ENCODE results near the gene LRRC41. TPM values are rescaled to one million over a fixed set of nuclear protein-coding genes. Genes with fewer than 3 reads are reported as not detected.
"Not testable (repeated sequence)": the region's sequence is repeated elsewhere in the genome, so short reads cannot be mapped to it uniquely, and the experiment has no call there.

LRRC41 gene
- total RNA-seq, 1 experiment from 2014 or later: 47.5 TPM

- CTCF ChIA-PET: no interaction called here
- H3K36me3 Mint-ChIP-seq (ENCODE audit: insufficient read depth, unreplicated experiment): peaks cover 13% of the 10 kb centered on the region
- no peak overlapping the region for H3K4me3 Mint-ChIP-seq (ENCODE audit: low read depth, unreplicated experiment)
- DNase-seq: no peak
- TF ChIP-seq CTCF (IDR thresholded peaks at IDR 0.05; ENCODE audit: unreplicated experiment): no peak
- no peaks in the 10 kb centered on the region for H3K27me3 Mint-ChIP-seq (ENCODE audit: unreplicated experiment)
- intact Hi-C loops (cut with micrococcal nuclease; ENCODE audit: unreplicated experiment): no loop called here
- no peak overlapping the region for H3K27ac Mint-ChIP-seq (ENCODE audit: unreplicated experiment)
- BruUV-seq (replicated peaks): no TSS peak
- no peaks in the 10 kb centered on the region for H3K9me3 Mint-ChIP-seq (ENCODE audit: low read depth, unreplicated experiment)
- no peaks in the 10 kb centered on the region for H3K4me1 Mint-ChIP-seq (ENCODE audit: low read depth, unreplicated experiment)
Measured at GRCh38 chr1:46242918-46243317, 60.5 kb downstream of the LRRC41 start.

GRCh38 chr1:46241733-46242132 is 61.7 kb downstream of the LRRC41 start:
- H3K27me3 Mint-ChIP-seq (ENCODE audit: unreplicated experiment); H3K4me1 Mint-ChIP-seq (ENCODE audit: low read depth, unreplicated experiment); CTCF ChIA-PET; DNase-seq; intact Hi-C loops (cut with micrococcal nuclease; ENCODE audit: unreplicated experiment); H3K4me3 Mint-ChIP-seq (ENCODE audit: low read depth, unreplicated experiment); H3K27ac Mint-ChIP-seq (ENCODE audit: unreplicated experiment); H3K9me3 Mint-ChIP-seq (ENCODE audit: low read depth, unreplicated experiment); BruUV-seq (replicated peaks); H3K36me3 Mint-ChIP-seq (ENCODE audit: insufficient read depth, unreplicated experiment): not testable (repeated sequence)

DNA sequence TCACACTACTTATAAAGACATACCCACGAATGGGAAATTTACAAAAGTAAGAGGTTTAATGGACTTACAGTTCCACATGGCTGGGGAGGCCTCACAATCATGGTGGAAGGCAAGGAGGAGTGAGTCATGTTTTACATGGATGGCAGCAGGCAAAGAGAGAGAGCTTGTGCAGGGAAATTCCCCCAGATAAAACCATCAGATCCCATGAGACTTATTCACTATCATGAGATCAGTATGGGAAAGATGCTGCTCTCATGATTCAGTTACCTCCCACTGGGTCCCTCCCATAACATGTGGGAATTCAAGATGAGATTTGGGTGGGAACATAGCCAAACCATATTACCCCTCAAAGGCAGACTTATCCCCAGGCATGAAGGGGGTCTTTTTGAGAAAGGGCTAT is 64.6 kb downstream of the LRRC41 start:
- H3K4me1 Mint-ChIP-seq (ENCODE audit: low read depth, unreplicated experiment); CTCF ChIA-PET; H3K9me3 Mint-ChIP-seq (ENCODE audit: low read depth, unreplicated experiment); H3K36me3 Mint-ChIP-seq (ENCODE audit: insufficient read depth, unreplicated experiment); intact Hi-C loops (cut with micrococcal nuclease; ENCODE audit: unreplicated experiment); H3K27ac Mint-ChIP-seq (ENCODE audit: unreplicated experiment); H3K27me3 Mint-ChIP-seq (ENCODE audit: unreplicated experiment); DNase-seq; BruUV-seq (replicated peaks); H3K4me3 Mint-ChIP-seq (ENCODE audit: low read depth, unreplicated experiment): not testable (repeated sequence)

DNA sequence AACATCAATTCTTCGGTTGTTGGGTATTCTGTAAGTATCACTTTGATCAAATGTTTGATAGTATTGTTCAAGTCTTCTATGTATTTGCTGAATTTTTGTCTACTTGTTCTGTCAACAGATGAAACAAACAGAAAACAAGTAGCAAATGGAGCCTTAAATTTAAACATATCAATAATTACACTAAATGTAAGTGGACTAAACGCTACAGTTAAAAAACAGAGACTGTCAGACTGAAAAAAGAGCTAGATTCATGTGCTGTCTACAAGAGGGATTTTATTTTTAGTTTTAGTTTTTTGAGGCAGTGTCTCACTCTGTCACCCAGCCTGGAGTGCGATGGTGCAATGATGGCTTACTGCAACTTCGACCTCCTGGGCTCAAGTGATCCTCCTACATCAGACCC is 66.5 kb downstream of the LRRC41 start:
- no peaks in the 10 kb centered on the region for H3K9me3 Mint-ChIP-seq (ENCODE audit: low read depth, unreplicated experiment)
- H3K27ac Mint-ChIP-seq (ENCODE audit: unreplicated experiment): no peak overlapping the region
- BruUV-seq (replicated peaks): no TSS peak
- no peaks in the 10 kb centered on the region for H3K27me3 Mint-ChIP-seq (ENCODE audit: unreplicated experiment)
- H3K4me3 Mint-ChIP-seq (ENCODE audit: low read depth, unreplicated experiment): no peak overlapping the region
- no peaks in the 10 kb centered on the region for H3K36me3 Mint-ChIP-seq (ENCODE audit: insufficient read depth, unreplicated experiment)
- H3K4me1 Mint-ChIP-seq (ENCODE audit: low read depth, unreplicated experiment): no peaks in the 10 kb centered on the region
- CTCF ChIA-PET: no interaction called here
- intact Hi-C loops (cut with micrococcal nuclease; ENCODE audit: unreplicated experiment): no loop called here
- TF ChIP-seq CTCF (IDR thresholded peaks at IDR 0.05; ENCODE audit: unreplicated experiment): no peak
- no peak for DNase-seq

DNA sequence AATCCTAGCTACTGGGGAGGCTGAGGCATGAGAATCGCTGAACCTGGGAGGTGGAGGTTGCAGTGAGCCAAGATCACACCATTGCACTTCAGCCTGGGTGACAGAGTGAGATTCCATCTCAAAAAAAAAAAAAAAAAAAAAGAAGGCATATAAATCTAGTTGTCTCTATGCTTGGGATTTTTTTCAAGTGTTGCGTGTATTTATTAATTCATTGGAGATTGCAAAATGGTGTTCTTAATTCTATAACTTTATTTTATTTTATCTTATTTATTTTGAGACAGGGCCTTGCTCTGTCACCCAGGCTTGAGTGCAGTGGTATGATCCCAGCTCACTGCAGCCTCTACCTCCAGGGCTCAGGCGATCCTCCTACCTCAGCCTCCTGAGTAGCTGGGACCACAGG is 72.2 kb downstream of the LRRC41 start:
- H3K4me1 Mint-ChIP-seq (ENCODE audit: low read depth, unreplicated experiment); DNase-seq; intact Hi-C loops (cut with micrococcal nuclease; ENCODE audit: unreplicated experiment); H3K36me3 Mint-ChIP-seq (ENCODE audit: insufficient read depth, unreplicated experiment); H3K27ac Mint-ChIP-seq (ENCODE audit: unreplicated experiment); BruUV-seq (replicated peaks); H3K27me3 Mint-ChIP-seq (ENCODE audit: unreplicated experiment); H3K4me3 Mint-ChIP-seq (ENCODE audit: low read depth, unreplicated experiment); H3K9me3 Mint-ChIP-seq (ENCODE audit: low read depth, unreplicated experiment): not testable (repeated sequence)
- CTCF ChIA-PET: interaction anchor here (0.7 to 1.7 kb wide), 4 partner anchors 14 to 1414 kb away, joined by 3 to 6 read pairs (median 3); no protein-coding TSS in a partner anchor

Other genes starting within 250 kb of the LRRC41 start
- 17.4 and 21.4 TPM in 2 replicates for gene PIK3R3, start 171.0 kb downstream of the LRRC41 start, total RNA-seq (2022)
- gene TSPAN1, start 128.5 kb downstream of the LRRC41 start, total RNA-seq (2022): 46.2 and 94.8 TPM in 2 replicates
- not detected in 2 replicates for gene P3R3URF, start 127.1 kb downstream of the LRRC41 start, total RNA-seq (2022)
- 62.0 and 74.5 TPM in 2 replicates for gene POMGNT1, start 105.2 kb downstream of the LRRC41 start, total RNA-seq (2022)
- not detected in 2 replicates for gene LURAP1, start 100.3 kb downstream of the LRRC41 start, total RNA-seq (2022)
- gene RAD54L, start 55.9 kb downstream of the LRRC41 start, total RNA-seq (2022): 22.5 and 25.2 TPM in 2 replicates
- gene UQCRH, start 82 bp upstream of the LRRC41 start, total RNA-seq (2022): 410 and 460 TPM in 2 replicates
- 38.7 and 42.5 TPM in 2 replicates for gene NSUN4, start 37.2 kb upstream of the LRRC41 start, total RNA-seq (2022)
- 31.4 and 34.2 TPM in 2 replicates for gene FAAH, start 90.7 kb upstream of the LRRC41 start, total RNA-seq (2022)
- 0.88 and 2.3 TPM in 2 replicates for gene DMBX1, start 186.2 kb upstream of the LRRC41 start, total RNA-seq (2022)
- not detected in 2 replicates for gene KNCN, start 248.0 kb upstream of the LRRC41 start, total RNA-seq (2022)

Measured in Calu3 (cell line).